Breast epithelium (tissue), 3 donors: ENCODE results near the gene MARCHF9.

ENCODE experiments used
- CTCF ChIP-seq, 3 donors: fragments of 450-650 bp; IDR thresholded peaks; one replicate each; pipeline ENCODE4 v1.5.1; 2016 to 2017; ENCODE audit warnings: antibody characterized with exemption in 3 of 3, mild to moderate bottlenecking in 3 of 3, moderate library complexity in 3 of 3
- POLR2A ChIP-seq: fragments of 450-650 bp; IDR thresholded peaks from one replicate; pipeline ENCODE4 v1.6.1; 2016; ENCODE audit warnings: antibody characterized with exemption, mild to moderate bottlenecking, moderate library complexity
- POLR2AphosphoS5 ChIP-seq, 3 donors: sonication (generic); formaldehyde crosslinking; IDR thresholded peaks; one replicate each; pipeline ENCODE4 v1.6.1; 2017; ENCODE audit warnings: antibody characterized with exemption in 3 of 3

GRCh38 chr12:57767305-57767698 is 12.4 kb downstream of the MARCHF9 start:
- TF ChIP-seq CTCF (IDR thresholded peaks at IDR 0.05): no peak
- TF ChIP-seq POLR2AphosphoS5 (IDR thresholded peaks at IDR 0.05): no peak
- no peak for TF ChIP-seq POLR2A
